Measurements from ENCODE around the gene CADM3. TPM values are rescaled to one million over a fixed set of nuclear protein-coding genes. Genes with fewer than 3 reads are reported as not detected.
A peak's percentile ranks its signal among the peaks of the same experiment; 100 is the strongest.

The CADM3 gene
- total RNA-seq, 1 donor from 2014 or later, result 18.2 TPM

DNA sequence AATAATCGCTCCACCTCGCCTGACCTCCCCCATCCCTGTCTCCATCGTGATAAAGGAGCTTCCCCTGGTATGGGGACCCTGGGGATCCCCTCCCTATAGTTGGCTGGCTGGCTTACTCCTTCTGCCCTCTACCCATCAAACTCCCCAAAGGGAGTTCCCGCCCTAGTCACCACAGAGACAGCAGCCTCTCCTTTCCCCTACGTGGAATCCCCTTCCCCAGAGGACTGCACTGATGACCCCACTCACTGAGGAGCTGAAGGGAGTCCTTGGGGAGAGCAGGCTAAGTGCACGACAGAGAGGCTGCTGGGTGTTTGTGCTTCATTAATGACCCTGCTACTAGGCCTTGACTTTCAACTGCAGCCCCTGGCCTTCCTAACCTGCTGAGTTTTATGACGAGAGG lies 1.9 kb downstream of the CADM3 start:
- Histone ChIP-seq H3K4me3 (ENCODE audit: insufficient read depth, low read depth, low read length) (no peak overlapping the region), H3K4me1 (ENCODE audit: insufficient read depth, low read length) (no peaks in the 10 kb centered on the region), H2AFZ (ENCODE audit: low read depth, low read length) (no peak overlapping the region), H3K4me2 (ENCODE audit: low read length) (no peak overlapping the region), H3K27ac (ENCODE audit: low read depth, low read length) (no peak overlapping the region), H3K79me2 (ENCODE audit: insufficient read depth, low read length) (no peaks in the 10 kb centered on the region), H3K36me3 (ENCODE audit: insufficient read depth, low read length) (no peaks in the 10 kb centered on the region), H4K20me1 (ENCODE audit: insufficient read depth, low read length) (no peaks in the 10 kb centered on the region), H3K27me3 (ENCODE audit: insufficient read depth, low read length) (peaks cover 36% of the 10 kb centered on the region), H3K9me3 (ENCODE audit: insufficient read depth, low read depth, low read length) (no peaks in the 10 kb centered on the region), H3K9ac (ENCODE audit: low read length) (no peak overlapping the region)
- Mint-ChIP-seq H3K27ac (ENCODE audit: unreplicated experiment) (no peak overlapping the region), H3K36me3 (ENCODE audit: low read depth, unreplicated experiment) (no peaks in the 10 kb centered on the region), H3K27me3 (ENCODE audit: low read depth, unreplicated experiment) (peaks cover 27% of the 10 kb centered on the region), H3K4me3 (ENCODE audit: unreplicated experiment) (peak overlapping the region; percentile 86), H3K4me1 (ENCODE audit: low read depth, unreplicated experiment) (peaks cover 9% of the 10 kb centered on the region), H3K9me3 (ENCODE audit: unreplicated experiment) (no peaks in the 10 kb centered on the region)
- no peak for DNase-seq (ENCODE audit: low read depth)
- TF ChIP-seq EZH2 (IDR thresholded peaks at IDR 0.05; ENCODE audit: insufficient read depth, low read length) (no peak), CTCF (IDR thresholded peaks at IDR 0.05; ENCODE audit: insufficient read depth, low read depth, low read length) (no peak)
- no peak for FAIRE-seq

GRCh38 chr1:159175571-159175970 lies 4.2 kb downstream of the CADM3 start:
- Histone ChIP-seq H3K79me2 (ENCODE audit: insufficient read depth, low read length) (no peaks in the 10 kb centered on the region), H3K4me1 (ENCODE audit: insufficient read depth, low read length) (no peaks in the 10 kb centered on the region), H3K27me3 (ENCODE audit: insufficient read depth, low read length) (peaks cover 19% of the 10 kb centered on the region), H3K27ac (ENCODE audit: low read depth, low read length) (no peak overlapping the region), H3K9ac (ENCODE audit: low read length) (no peak overlapping the region), H3K9me3 (ENCODE audit: insufficient read depth, low read depth, low read length) (no peaks in the 10 kb centered on the region), H2AFZ (ENCODE audit: low read depth, low read length) (no peak overlapping the region), H3K4me2 (ENCODE audit: low read length) (no peak overlapping the region), H4K20me1 (ENCODE audit: insufficient read depth, low read length) (no peaks in the 10 kb centered on the region), H3K4me3 (ENCODE audit: insufficient read depth, low read depth, low read length) (no peak overlapping the region), H3K36me3 (ENCODE audit: insufficient read depth, low read length) (no peaks in the 10 kb centered on the region)
- DNase-seq (ENCODE audit: low read depth), result no peak
- Mint-ChIP-seq H3K27ac (ENCODE audit: unreplicated experiment) (no peak overlapping the region), H3K9me3 (ENCODE audit: unreplicated experiment) (no peaks in the 10 kb centered on the region), H3K36me3 (ENCODE audit: low read depth, unreplicated experiment) (no peaks in the 10 kb centered on the region), H3K27me3 (ENCODE audit: low read depth, unreplicated experiment) (peaks cover 12% of the 10 kb centered on the region), H3K4me1 (ENCODE audit: low read depth, unreplicated experiment) (peaks cover 9% of the 10 kb centered on the region), H3K4me3 (ENCODE audit: unreplicated experiment) (no peak overlapping the region)
- TF ChIP-seq CTCF (IDR thresholded peaks at IDR 0.05; ENCODE audit: insufficient read depth, low read depth, low read length) (no peak), EZH2 (IDR thresholded peaks at IDR 0.05; ENCODE audit: insufficient read depth, low read length) (no peak)
- no peak for FAIRE-seq

- no peaks in the 10 kb centered on the region for H3K36me3 ChIP-seq (ENCODE audit: insufficient read depth, low read length)
- no peak overlapping the region for H3K4me3 ChIP-seq (ENCODE audit: insufficient read depth, low read depth, low read length)
- H3K27ac ChIP-seq (ENCODE audit: low read depth, low read length), result no peak overlapping the region
- H3K4me1 ChIP-seq (ENCODE audit: insufficient read depth, low read length), result no peaks in the 10 kb centered on the region
- DNase-seq (ENCODE audit: low read depth) (peak; percentile 59), FAIRE-seq (no peak)
- H2AFZ ChIP-seq (ENCODE audit: low read depth, low read length), result no peak overlapping the region
- no peaks in the 10 kb centered on the region for H3K79me2 ChIP-seq (ENCODE audit: insufficient read depth, low read length)
- peaks cover 9% of the 10 kb centered on the region for H3K4me1 Mint-ChIP-seq (ENCODE audit: low read depth, unreplicated experiment)
- H3K27me3 ChIP-seq (ENCODE audit: insufficient read depth, low read length), result peaks cover 11% of the 10 kb centered on the region
- H3K9ac ChIP-seq (ENCODE audit: low read length), result no peak overlapping the region
- H3K4me3 Mint-ChIP-seq (ENCODE audit: unreplicated experiment), result no peak overlapping the region
- TF ChIP-seq EZH2 (IDR thresholded peaks at IDR 0.05; ENCODE audit: insufficient read depth, low read length) (no peak), CTCF (IDR thresholded peaks at IDR 0.05; ENCODE audit: insufficient read depth, low read depth, low read length) (no peak)
- H3K36me3 Mint-ChIP-seq (ENCODE audit: low read depth, unreplicated experiment), result no peaks in the 10 kb centered on the region
- no peak overlapping the region for H3K4me2 ChIP-seq (ENCODE audit: low read length)
- H3K27ac Mint-ChIP-seq (ENCODE audit: unreplicated experiment), result no peak overlapping the region
- no peaks in the 10 kb centered on the region for H4K20me1 ChIP-seq (ENCODE audit: insufficient read depth, low read length)
- H3K9me3 ChIP-seq (ENCODE audit: insufficient read depth, low read depth, low read length), result no peaks in the 10 kb centered on the region
- no peaks in the 10 kb centered on the region for H3K9me3 Mint-ChIP-seq (ENCODE audit: unreplicated experiment)
- H3K27me3 Mint-ChIP-seq (ENCODE audit: low read depth, unreplicated experiment), result peaks cover 8% of the 10 kb centered on the region
These were observed 6.0 kb downstream of the CADM3 start for GRCh38 chr1:159177272-159177907.
